K562 (cell line): ENCODE measurements around the gene CYB5B. TPM values are rescaled to one million over a fixed set of nuclear protein-coding genes. Genes with fewer than 3 reads are reported as not detected.

Experiments used
- ATAC-seq: fragments of 200-7000 bp; cut with Tn5 transposase; 3 replicates; pipeline ENCODE4 v1.9.1; 2020; ENCODE audit warnings: moderate library complexity
- BruUV-seq: library from RNA; stranded (reverse); fragments of 400-500 nt; replicated peaks from 2 replicates; lab custom pipeline; 2021; lab: Mats Ljungman, UMichigan
- CTCF ChIA-PET: fragments of 300-600 bp; formaldehyde crosslinking; extraction: SDS; loops from one replicate; lab custom pipeline; 2021; ENCODE audit warnings: low intra/inter-chr PET ratio; lab: Yijun Ruan, JAX
- POLR2A ChIA-PET: fragments of 300-600, 350-650 bp; sonication (Branson Sonifier 250); formaldehyde crosslinking; extraction: SDS; loops from one replicate; lab custom pipeline; 2021; ENCODE audit warnings: antibody characterized with exemption, inconsistent platforms; lab: Yijun Ruan, JAX
- DNase-seq, 4 experiments: peaks; one replicate each; pipeline versions ENCODE4 v3.0.0 to v3.0.0-alpha.2; 2011 to 2018; ENCODE audit warnings: low spot score in 3 of 4, mixed read lengths in 3 of 4; ENCODE audit errors: extremely low read depth in 1 of 4
- FAIRE-seq: peaks from 2 replicates; lab custom pipeline; 2011; peaks lifted over from hg19 to GRCh38; lab: Jason Lieb, UNC
- H2AFZ ChIP-seq: 2 replicates; pipeline ENCODE4 v1.6.0; 2011; ENCODE audit warnings: low read depth, low read length, control low read depth, inconsistent platforms
- H3K27ac ChIP-seq: fragments of 200-600 bp; 3 replicates; pipeline ENCODE4 v1.8.0; 2011; ENCODE audit warnings: low read depth, mild to moderate bottlenecking, control low read depth, inconsistent platforms, low read length, moderate library complexity, mixed read lengths; ENCODE audit errors: extremely low read depth
- H3K27me3 ChIP-seq, 2 experiments: fragments of 300-600 bp in 1 of 2; 2 replicates in 1 of 2; 3 replicates in 1 of 2; pipeline versions ENCODE4 v1.6.0 to v1.8.0; 2011; ENCODE audit warnings: inconsistent platforms in 2 of 2, low read length in 2 of 2, mild to moderate bottlenecking in 1 of 2, mixed read lengths in 1 of 2, moderate library complexity in 1 of 2; ENCODE audit not compliant: control insufficient read depth in 2 of 2, insufficient read depth in 2 of 2
- H3K36me3 ChIP-seq: fragments of 300-600 bp; 3 replicates; pipeline ENCODE4 v1.8.0; 2011; ENCODE audit warnings: mild to moderate bottlenecking, low read length, inconsistent platforms; ENCODE audit not compliant: control insufficient read depth, insufficient read depth
- H3K4me1 ChIP-seq, 2 experiments: fragments of 200-600 bp in 1 of 2; replicated peaks in 1 of 2; 2 replicates in 1 of 2; 3 replicates in 1 of 2; pipeline versions ENCODE4 v1.5.1 to v1.8.0; 2011; ENCODE audit warnings: inconsistent platforms in 2 of 2, low read length in 2 of 2, mild to moderate bottlenecking in 1 of 2, mixed read lengths in 1 of 2, moderate library complexity in 1 of 2; ENCODE audit not compliant: control insufficient read depth in 2 of 2, insufficient read depth in 2 of 2
- H3K4me2 ChIP-seq: 2 replicates; pipeline ENCODE4 v1.6.1; 2011; ENCODE audit warnings: low read length, control low read depth, inconsistent platforms, mixed read lengths; ENCODE audit not compliant: insufficient read depth
- H3K4me3 ChIP-seq: fragments of 200-600 bp; sonication (generic), shearing (Covaris generic); 2 replicates; pipeline ENCODE4 v1.5.1; 2016; ENCODE audit warnings: control low read depth, inconsistent platforms
- H3K79me2 ChIP-seq: fragments of 200-600 bp; 3 replicates; pipeline ENCODE4 v1.8.0; 2011; ENCODE audit warnings: low read length, inconsistent platforms; ENCODE audit not compliant: control insufficient read depth, insufficient read depth
- H3K9ac ChIP-seq, 2 experiments: 2 replicates each; pipeline versions ENCODE4 v1.6.0 to v1.6.1; 2011; ENCODE audit warnings: low read depth in 2 of 2, low read length in 2 of 2, control low read depth in 1 of 2, inconsistent platforms in 1 of 2, mild to moderate bottlenecking in 1 of 2, mixed read lengths in 1 of 2; ENCODE audit not compliant: insufficient read depth in 1 of 2
- H3K9me1 ChIP-seq: one replicate; pipeline ENCODE4 v1.6.0; 2011; ENCODE audit warnings: inconsistent platforms, mild to moderate bottlenecking, low read length, moderate library complexity; ENCODE audit not compliant: control insufficient read depth, insufficient read depth
- H3K9me3 ChIP-seq: replicated peaks from 2 replicates; pipeline ENCODE4 v1.5.1; 2011; ENCODE audit warnings: low read depth, low read length, inconsistent platforms; ENCODE audit not compliant: control insufficient read depth, insufficient read depth
- H4K20me1 ChIP-seq: replicated peaks from 2 replicates; pipeline ENCODE4 v1.6.1; 2011; ENCODE audit warnings: low read length, inconsistent platforms, mixed read lengths; ENCODE audit not compliant: control insufficient read depth, insufficient read depth
- CCNT2 ChIP-seq: IDR thresholded peaks from 2 replicates; pipeline ENCODE4 v1.6.1; 2011; ENCODE audit warnings: borderline replicate concordance, low read depth, mild to moderate bottlenecking, moderate library complexity, mixed read lengths, low read length; ENCODE audit not compliant: insufficient read length; ENCODE audit errors: extremely low read depth
- PHTF2 ChIP-seq: fragments of 250-450 bp; sonication (Bioruptor Pico); IDR thresholded peaks from 2 replicates; pipeline ENCODE4 v1.5.0; 2021; ENCODE audit warnings: mild to moderate bottlenecking
- ZEB2 ChIP-seq: fragments of 450-650 bp; IDR thresholded peaks from 2 replicates; pipeline ENCODE4 v1.6.1; 2016
- in situ Hi-C: fragments of 300-500 bp; cut with MboI; formaldehyde crosslinking; loops from 4 replicates; pipeline ENCODE4 v1.15.0; 2018; ENCODE audit warnings: inconsistent platforms, mixed read lengths
- intact Hi-C: fragments of 100-400 bp; cut with micrococcal nuclease; formaldehyde crosslinking; loops from 2 replicates; pipeline ENCODE4 v1.14.2; 2022
- polyA plus RNA-seq, 8 experiments: library from polyadenylated mRNA; depleted of rRNA in 4 of 8; stranded (reverse) in 5 of 8; unstranded in 3 of 8; fragments of >200 nt; fragmentation: Nextera tagmentation in 2 of 8; fragmentation: Illumina TruSeq in 1 of 8; extraction: Ambion mirVana in 2 of 8; extraction: Trizol in 1 of 8; gene quantifications; 2 replicates each; pipeline versions ENCODE4 v1.2.1 to v1.2.3, GENCODE V29; 2011 to 2014; ENCODE audit warnings: inconsistent platforms in 1 of 8, missing spikeins in 1 of 8
- total RNA-seq, 7 experiments: library from RNA; depleted of rRNA in 6 of 7; stranded (reverse); fragments of >200 nt in 6 of 7; fragmentation: Illumina TruSeq in 2 of 7; extraction: Trizol in 2 of 7; gene quantifications; 2 replicates each; pipeline versions ENCODE4 v1.2.1 to v1.2.3, GENCODE V29; 2011 to 2021; ENCODE audit warnings: low replicate concordance in 1 of 7
- TF ChIP-seq, protein P1 (sequence below): fragments of 450-650 bp; IDR thresholded peaks from 2 replicates; pipeline ENCODE4 v1.6.1; 2016; ENCODE audit warnings: mild to moderate bottlenecking

Gene CYB5B
- total and polyA plus RNA-seq, 9 of the 15 experiments (the other 6 are each of a cell fraction or from before 2014, with no cell fraction given): 29.9 to 274 (median 136) TPM

DNA sequence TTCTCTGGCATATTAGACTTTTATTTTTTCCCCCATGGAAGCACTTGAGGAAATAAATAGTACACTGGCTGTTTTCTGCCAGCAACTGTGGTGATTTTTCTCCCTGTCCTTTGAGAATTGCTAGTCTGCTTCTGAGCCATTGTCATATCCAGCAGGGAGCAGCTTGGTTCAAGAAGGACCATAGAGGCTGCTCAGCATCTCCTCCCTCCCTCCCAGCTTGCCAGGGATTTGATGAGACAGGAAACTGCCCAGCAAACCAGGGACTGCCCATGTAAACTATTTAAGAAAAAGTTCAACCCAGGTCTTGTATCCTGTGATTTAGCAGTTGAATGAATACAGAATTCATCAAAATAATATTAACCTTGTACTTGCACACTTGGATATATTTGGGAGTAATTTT, 39.5 kb downstream of the CYB5B start:
- Histone ChIP-seq H4K20me1 (no peaks in the 10 kb centered on the region), H3K4me2 (no peak overlapping the region), H3K4me1 (peaks cover 4 to 8% of the 10 kb centered on the region in 2 experiments; a peak in 3 of 5 replicates), H3K9me1 (no peaks in the 10 kb centered on the region), H3K27ac (no peak overlapping the region), H3K36me3 (peaks cover 37% of the 10 kb centered on the region; the same call in 2 of the 3 replicates), H2AFZ (no peak overlapping the region), H3K27me3 (no peaks in the 10 kb centered on the region), H3K79me2 (no peaks in the 10 kb centered on the region), H3K9ac (no peak overlapping the region), H3K9me3 (no peaks in the 10 kb centered on the region), H3K4me3 (no peak overlapping the region)
- BruUV-seq: no TSS peak
- ChIA-PET POLR2A (interaction anchor here (2.5 kb wide), 1 partner anchor 14 kb away, joined by 8 read pairs; no protein-coding TSS in a partner anchor), CTCF (no interaction called here)
- intact Hi-C loops: loop anchor here (10.0 kb wide), 1 partner anchor 69 kb away; no protein-coding TSS in a partner anchor
- ATAC-seq (no peak), DNase-seq (no peak), FAIRE-seq (no peak)
- TF ChIP-seq, protein P1, sequence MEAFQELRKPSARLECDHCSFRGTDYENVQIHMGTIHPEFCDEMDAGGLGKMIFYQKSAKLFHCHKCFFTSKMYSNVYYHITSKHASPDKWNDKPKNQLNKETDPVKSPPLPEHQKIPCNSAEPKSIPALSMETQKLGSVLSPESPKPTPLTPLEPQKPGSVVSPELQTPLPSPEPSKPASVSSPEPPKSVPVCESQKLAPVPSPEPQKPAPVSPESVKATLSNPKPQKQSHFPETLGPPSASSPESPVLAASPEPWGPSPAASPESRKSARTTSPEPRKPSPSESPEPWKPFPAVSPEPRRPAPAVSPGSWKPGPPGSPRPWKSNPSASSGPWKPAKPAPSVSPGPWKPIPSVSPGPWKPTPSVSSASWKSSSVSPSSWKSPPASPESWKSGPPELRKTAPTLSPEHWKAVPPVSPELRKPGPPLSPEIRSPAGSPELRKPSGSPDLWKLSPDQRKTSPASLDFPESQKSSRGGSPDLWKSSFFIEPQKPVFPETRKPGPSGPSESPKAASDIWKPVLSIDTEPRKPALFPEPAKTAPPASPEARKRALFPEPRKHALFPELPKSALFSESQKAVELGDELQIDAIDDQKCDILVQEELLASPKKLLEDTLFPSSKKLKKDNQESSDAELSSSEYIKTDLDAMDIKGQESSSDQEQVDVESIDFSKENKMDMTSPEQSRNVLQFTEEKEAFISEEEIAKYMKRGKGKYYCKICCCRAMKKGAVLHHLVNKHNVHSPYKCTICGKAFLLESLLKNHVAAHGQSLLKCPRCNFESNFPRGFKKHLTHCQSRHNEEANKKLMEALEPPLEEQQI: no peak
- TF ChIP-seq ZEB2 (no peak), PHTF2 (CRISPR knock-in tag) (no peak), CCNT2 (no peak)
- in situ Hi-C loops: no loop called here
